ENCODE measurements around the gene HCRTR1. TPM values are rescaled to one million over a fixed set of nuclear protein-coding genes. Genes with fewer than 3 reads are reported as not detected.

Gene HCRTR1
- total RNA-seq, 1 experiment from 2014 or later: not detected

GRCh38 chr1:31600641-31601040, 16.8 kb upstream of the HCRTR1 start:
- no peak overlapping the region for H2AFZ ChIP-seq
- H3K9me3 ChIP-seq (ENCODE audit: insufficient read depth, low read depth): no peaks in the 10 kb centered on the region
- ChIA-PET CTCF (interaction anchor here (0.7 kb wide), 1 partner anchor 65 kb away, joined by 3 read pairs; no protein-coding TSS in a partner anchor), POLR2A (ENCODE audit: unreplicated experiment) (no interaction called here)
- no peak overlapping the region for H3K27ac ChIP-seq
- H3K27me3 ChIP-seq (ENCODE audit: insufficient read depth, low read depth): no peaks in the 10 kb centered on the region
- no peaks in the 10 kb centered on the region for H3K79me2 ChIP-seq (ENCODE audit: low read depth)
- H3K9me2 ChIP-seq (ENCODE audit: insufficient read depth): no peaks in the 10 kb centered on the region
- no peak overlapping the region for H3K4me2 ChIP-seq
- peaks cover 7% of the 10 kb centered on the region for H3F3A ChIP-seq (ENCODE audit: insufficient read depth, low read depth)
- no TSS peak for BruUV-seq (replicated peaks)
- intact Hi-C loops (cut with micrococcal nuclease; ENCODE audit: unreplicated experiment): no loop called here
- H3K4me3 ChIP-seq: no peak overlapping the region
- H3K36me3 ChIP-seq (ENCODE audit: low read depth): no peaks in the 10 kb centered on the region
- no peak for DNase-seq
- no peaks in the 10 kb centered on the region for H4K20me1 ChIP-seq (ENCODE audit: insufficient read depth)
- TF ChIP-seq CTCF (conservative IDR thresholded peaks at IDR 0.05) (no peak), EZH2 (IDR thresholded peaks at IDR 0.05; ENCODE audit: low read depth) (no peak)
- no peaks in the 10 kb centered on the region for H3K4me1 ChIP-seq (replicated peaks; ENCODE audit: insufficient read depth)

GRCh38 chr1:31602081-31602480, 15.4 kb upstream of the HCRTR1 start:
- intact Hi-C loops (cut with micrococcal nuclease; ENCODE audit: unreplicated experiment): no loop called here
- H3K9me2 ChIP-seq (ENCODE audit: insufficient read depth): no peaks in the 10 kb centered on the region
- no peaks in the 10 kb centered on the region for H4K20me1 ChIP-seq (ENCODE audit: insufficient read depth)
- POLR2A ChIA-PET (ENCODE audit: unreplicated experiment): no interaction called here
- no TSS peak for BruUV-seq (replicated peaks)
- H3K4me1 ChIP-seq (replicated peaks; ENCODE audit: insufficient read depth): no peaks in the 10 kb centered on the region
- no peak overlapping the region for H2AFZ ChIP-seq
- TF ChIP-seq CTCF (conservative IDR thresholded peaks at IDR 0.05) (no peak), EZH2 (IDR thresholded peaks at IDR 0.05; ENCODE audit: low read depth) (no peak)
- H3K79me2 ChIP-seq (ENCODE audit: low read depth): no peaks in the 10 kb centered on the region
- peaks cover 7% of the 10 kb centered on the region for H3F3A ChIP-seq (ENCODE audit: insufficient read depth, low read depth)
- no peaks in the 10 kb centered on the region for H3K27me3 ChIP-seq (ENCODE audit: insufficient read depth, low read depth)
- DNase-seq: no peak
- H3K27ac ChIP-seq: no peak overlapping the region
- no peaks in the 10 kb centered on the region for H3K36me3 ChIP-seq (ENCODE audit: low read depth)
- CTCF ChIA-PET: no interaction called here
- H3K4me2 ChIP-seq: no peak overlapping the region
- no peaks in the 10 kb centered on the region for H3K9me3 ChIP-seq (ENCODE audit: insufficient read depth, low read depth)
- no peak overlapping the region for H3K4me3 ChIP-seq

GRCh38 chr1:31605908-31606427, 11.5 kb upstream of the HCRTR1 start:
- Histone ChIP-seq H3K4me3 (no peak overlapping the region), H3K36me3 (ENCODE audit: low read depth) (no peaks in the 10 kb centered on the region), H3K79me2 (ENCODE audit: low read depth) (no peaks in the 10 kb centered on the region), H3K4me1 (replicated peaks; ENCODE audit: insufficient read depth) (no peaks in the 10 kb centered on the region), H3K27me3 (ENCODE audit: insufficient read depth, low read depth) (no peaks in the 10 kb centered on the region), H3K9me2 (ENCODE audit: insufficient read depth) (no peaks in the 10 kb centered on the region), H4K20me1 (ENCODE audit: insufficient read depth) (no peaks in the 10 kb centered on the region), H3K4me2 (no peak overlapping the region), H3K9me3 (ENCODE audit: insufficient read depth, low read depth) (no peaks in the 10 kb centered on the region), H2AFZ (no peak overlapping the region), H3K27ac (no peak overlapping the region), H3F3A (ENCODE audit: insufficient read depth, low read depth) (no peaks in the 10 kb centered on the region)
- no TSS peak for BruUV-seq (replicated peaks)
- TF ChIP-seq EZH2 (IDR thresholded peaks at IDR 0.05; ENCODE audit: low read depth): no peak
- no peak for TF ChIP-seq CTCF (conservative IDR thresholded peaks at IDR 0.05)
- ChIA-PET CTCF (no interaction called here), POLR2A (ENCODE audit: unreplicated experiment) (no interaction called here)
- DNase-seq: no peak
- intact Hi-C loops (cut with micrococcal nuclease; ENCODE audit: unreplicated experiment): no loop called here
